Activated CD4-positive, alpha-beta T cell treated with anti-CD3 and anti-CD28 coated beads, Interleukin-2, amount 50 U/mL, for 1 hour (primary cell): ENCODE data around the gene APBA2.

ENCODE experiments used
- DNase-seq: peaks from one replicate; pipeline ENCODE4 v3.0.0-alpha.2; 2020

APBA2 gene

GRCh38 chr15:28961391-28961790 lies 75.6 kb downstream of the APBA2 start:
- no peak for DNase-seq

DNA sequence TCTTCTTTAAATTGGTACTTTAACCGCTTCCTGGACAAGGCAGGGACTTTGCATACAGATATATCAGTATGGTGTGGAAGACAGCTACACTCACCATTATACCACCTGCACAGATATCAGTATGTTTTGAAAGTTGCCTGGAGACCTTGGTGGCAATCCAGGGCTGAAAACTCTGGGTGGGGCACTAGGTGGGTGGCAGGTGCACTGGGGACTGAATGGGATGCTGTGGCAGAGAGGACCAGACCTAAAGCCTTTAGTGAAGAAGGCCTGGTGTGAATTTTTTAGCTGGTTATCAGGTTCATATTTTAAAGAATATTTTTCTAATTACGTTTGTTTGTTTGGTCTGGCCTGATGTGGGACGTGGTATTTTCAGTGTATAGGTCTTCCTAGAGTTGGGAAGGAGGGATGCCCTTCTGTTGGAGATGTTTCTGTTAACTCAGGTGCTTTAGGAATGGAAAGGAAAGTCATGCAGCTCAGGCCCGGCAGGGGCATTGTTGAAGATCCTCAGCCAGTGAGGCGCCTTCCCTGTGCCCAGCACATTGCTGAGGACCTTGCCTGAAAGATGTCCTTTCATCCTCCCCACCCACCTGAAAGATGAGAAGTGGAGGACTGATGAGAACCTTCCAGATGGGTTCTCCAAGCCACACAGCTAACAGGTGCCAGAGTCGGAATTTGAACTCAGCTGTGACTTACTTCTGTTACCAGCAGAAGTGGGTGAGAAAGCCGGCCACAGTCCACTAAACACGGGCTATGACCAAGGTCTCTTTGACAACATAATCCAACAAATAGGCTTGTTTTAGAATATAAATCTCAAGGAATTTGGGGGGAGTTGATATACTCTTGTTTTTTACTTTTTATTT lies 77.3 kb downstream of the APBA2 start:
- no peak for DNase-seq

DNA sequence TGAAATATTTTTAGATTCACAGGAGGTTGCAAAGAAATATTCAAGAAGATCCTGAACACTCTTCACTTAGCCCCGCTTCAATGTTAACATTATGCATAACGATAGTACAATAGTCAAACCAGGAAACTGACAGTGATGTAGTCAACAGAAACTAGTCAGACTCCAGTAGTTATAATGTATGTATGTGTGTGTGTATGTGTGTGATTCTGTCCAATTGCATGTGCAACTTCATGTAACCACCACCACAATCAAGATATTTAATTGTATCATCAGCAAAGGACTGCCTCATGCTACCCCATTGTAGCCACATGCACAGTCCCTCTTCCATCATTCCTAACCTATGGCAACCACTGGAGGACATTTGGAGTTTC lies 77.9 kb downstream of the APBA2 start:
- DNase-seq: no peak

GRCh38 chr15:28964098-28964497 lies 78.3 kb downstream of the APBA2 start:
- no peak for DNase-seq

DNA sequence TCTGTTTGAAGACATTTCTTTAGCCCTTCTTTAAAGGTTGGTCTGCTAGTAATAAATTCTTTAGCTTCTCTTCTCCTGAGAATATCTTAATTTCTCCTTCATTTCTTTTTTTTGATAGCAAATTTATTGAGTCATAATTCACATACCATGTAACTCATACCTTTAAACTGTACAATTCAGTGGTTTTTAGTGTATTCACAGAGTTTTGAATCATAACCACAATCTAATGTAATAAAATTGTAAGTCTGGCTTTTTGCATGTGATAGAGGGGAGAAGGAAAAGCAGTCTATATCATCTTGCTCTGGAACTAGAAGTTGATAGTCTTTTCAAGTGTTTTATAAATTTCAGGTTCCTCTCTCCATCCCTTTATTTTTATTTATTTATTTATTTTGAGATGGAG lies 81.3 kb downstream of the APBA2 start:
- DNase-seq: no peak

GRCh38 chr15:28967990-28968389 lies 82.2 kb downstream of the APBA2 start:
- no peak for DNase-seq

GRCh38 chr15:28969511-28970085 lies 83.8 kb downstream of the APBA2 start:
- no peak for DNase-seq

DNA sequence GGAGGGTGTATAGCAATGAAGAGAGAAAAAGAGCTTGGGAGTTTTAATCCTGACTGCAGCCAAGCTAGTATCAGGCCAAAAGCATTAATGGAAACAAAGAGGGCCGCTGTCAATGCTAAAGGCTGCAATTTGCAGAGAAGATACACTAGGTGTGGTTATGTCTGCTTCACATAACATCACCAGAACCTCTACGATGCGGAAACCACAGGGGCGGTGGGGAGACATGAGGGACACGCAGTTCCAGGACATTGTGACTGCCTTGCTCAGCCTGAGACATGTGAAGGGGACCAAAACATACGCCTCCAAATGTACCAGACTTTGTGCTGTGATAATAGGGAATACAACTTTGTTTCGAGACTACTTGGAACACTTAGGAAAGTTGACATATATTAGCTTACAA lies 88.4 kb downstream of the APBA2 start:
- DNase-seq: peak; percentile 27

GRCh38 chr15:28975766-28976179 lies 90.0 kb downstream of the APBA2 start:
- DNase-seq: peak; percentile 69

GRCh38 chr15:28977377-28978010 lies 91.7 kb downstream of the APBA2 start:
- DNase-seq: no peak

GRCh38 chr15:28978011-28978378 lies 92.2 kb downstream of the APBA2 start:
- DNase-seq: no peak

DNA sequence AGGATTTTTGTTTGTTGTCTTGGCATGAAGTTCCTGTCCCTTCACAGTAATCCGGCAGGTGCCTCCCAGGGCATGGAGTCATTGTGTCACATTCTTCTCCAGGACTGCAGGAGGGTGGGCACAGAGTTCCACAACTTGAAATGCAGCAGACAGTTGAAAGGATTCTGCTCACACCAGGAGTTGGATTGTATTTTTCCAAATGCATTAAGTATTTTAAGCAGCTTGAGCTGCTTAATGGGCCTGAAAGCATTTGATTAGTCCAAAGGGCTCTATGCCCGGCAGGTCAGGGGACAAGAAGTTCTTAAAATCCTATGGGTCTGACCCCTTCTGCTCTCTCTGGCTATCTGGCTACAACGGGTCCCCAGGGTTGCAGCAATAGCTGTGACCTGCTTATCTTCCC lies 92.9 kb downstream of the APBA2 start:
- DNase-seq: no peak

- no peak for DNase-seq
Measured at GRCh38 chr15:28979208-28979841, 93.6 kb downstream of the APBA2 start.

- no peak for DNase-seq
Measured at GRCh38 chr15:28980709-28981350, 95.1 kb downstream of the APBA2 start.

- no peak for DNase-seq
Measured at GRCh38 chr15:28981351-28981720, 95.6 kb downstream of the APBA2 start.

DNA sequence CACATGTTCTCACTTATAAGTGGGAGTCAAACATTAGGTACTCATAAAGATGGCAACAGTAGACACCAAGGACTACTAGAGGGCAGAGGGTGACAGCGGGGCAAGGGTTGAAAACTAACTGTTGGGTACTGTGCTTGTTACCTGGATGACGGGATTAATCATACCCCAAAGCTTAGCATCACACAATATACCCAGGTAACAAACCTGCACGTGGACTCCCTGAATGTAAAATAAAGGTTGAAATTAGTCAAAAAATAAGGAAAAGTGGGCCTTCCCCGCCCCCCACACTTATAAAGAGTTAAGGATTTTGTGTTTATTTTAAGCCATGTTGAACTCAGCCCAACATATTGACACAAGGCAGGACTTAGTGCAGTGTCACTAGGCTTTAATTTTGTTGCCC lies 96.1 kb downstream of the APBA2 start:
- DNase-seq: no peak

DNA sequence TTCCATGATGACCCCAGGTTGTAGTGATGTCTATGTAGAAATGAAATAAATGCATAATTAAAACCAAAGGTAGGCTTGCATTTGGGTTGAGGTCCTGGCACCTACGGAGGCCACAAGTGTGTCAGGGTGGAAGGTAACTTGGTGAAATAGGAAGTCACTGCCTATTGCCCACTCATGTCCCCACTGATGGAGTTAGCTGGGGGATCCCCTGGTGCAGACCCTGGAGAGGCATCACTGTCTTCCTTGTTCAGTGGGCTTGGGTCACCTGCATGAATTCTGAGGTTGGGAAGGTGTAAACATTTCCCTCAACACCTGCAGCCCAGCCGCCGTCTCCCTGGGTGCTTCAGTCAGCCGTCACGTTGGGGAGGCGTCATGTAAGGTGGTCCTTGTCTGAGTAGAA lies 97.1 kb downstream of the APBA2 start:
- DNase-seq: no peak

DNA sequence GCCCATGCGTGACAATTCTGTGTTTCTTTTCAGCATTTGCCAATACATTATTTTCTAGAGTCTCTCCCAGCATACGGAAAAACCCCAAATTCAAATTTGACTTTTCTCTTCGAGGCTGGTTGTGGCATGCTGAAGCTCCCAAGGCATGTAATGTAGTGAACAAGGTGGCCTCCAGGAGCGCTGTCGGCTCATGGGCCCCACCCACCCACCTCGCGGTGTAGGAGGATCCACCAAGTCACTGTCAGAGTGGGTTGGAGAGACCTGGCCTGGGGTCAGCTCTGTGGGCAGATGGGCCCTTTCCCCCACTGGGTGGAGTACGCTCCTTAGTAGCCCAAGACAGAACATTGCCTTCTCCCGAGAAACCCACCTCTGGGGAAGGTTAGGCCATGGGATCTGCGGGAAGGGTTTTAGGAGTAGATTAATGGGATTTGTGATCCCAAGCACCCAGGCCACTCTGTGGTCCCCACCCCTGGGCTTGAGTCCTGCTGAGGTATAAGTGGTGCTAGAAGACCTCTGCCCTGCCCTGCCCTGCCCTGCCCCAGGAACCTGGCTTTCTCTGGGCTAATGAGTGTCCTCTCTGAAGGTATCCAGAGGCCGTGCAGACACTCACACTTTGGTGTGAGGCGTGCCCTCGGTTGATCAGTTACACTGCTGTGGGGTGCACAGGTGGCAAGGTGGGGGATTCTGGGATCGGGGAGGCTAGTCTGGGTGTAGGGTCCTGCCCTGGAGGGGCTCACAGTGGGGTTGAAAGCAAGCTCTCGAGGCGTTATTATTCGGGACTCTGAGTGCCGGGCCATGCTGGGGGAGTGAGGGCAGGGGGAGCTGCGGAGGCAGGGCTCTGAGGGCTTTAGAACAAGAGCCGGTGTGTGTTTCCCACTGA lies 97.9 kb downstream of the APBA2 start:
- DNase-seq: no peak

DNA sequence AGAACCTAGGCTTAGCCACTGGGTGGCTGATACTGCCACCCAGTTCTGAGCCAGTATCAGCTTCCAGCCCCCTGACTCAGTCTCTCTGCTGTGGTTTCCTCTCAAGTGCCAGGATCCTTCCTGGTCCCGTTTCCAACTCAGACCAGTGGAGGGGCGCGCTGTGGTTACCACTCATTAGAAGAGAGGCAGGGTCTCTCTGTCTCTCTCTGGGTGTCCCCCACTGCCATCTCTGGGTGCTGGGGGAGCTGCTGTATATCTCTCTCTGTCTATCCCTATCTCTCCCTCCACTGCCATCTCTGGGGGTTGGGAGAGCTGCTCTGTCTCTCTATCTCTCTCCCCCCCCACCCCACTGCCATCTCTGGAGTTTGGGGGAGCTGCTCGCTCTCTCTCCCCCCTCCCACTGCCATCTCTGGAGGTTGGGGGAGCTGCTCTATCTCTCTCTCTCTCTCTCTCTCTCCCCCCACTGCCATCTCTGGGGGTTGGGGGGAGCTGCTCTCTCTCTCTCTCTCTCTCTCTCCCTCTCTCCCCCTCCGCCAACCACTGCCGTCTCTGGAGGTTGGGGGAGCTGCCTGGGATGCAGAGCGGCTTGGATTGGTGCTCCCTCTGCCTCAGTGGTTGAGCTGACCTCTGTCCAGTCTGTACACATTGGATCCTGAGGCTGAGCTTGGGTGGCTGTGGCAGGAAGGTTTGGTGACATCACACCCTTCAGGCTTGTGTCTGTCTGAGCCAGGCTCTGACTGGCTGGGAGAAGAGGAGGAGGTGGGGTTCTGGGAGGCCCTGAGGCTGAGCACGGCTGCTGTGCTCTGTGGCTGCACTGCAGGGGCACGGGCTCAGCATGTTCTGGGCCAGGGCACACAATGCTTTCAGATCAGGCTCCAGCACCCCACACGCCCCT lies 98.9 kb downstream of the APBA2 start:
- DNase-seq: peak; percentile 9

GRCh38 chr15:28985316-28985645 lies 99.5 kb downstream of the APBA2 start:
- DNase-seq: no peak

DNA sequence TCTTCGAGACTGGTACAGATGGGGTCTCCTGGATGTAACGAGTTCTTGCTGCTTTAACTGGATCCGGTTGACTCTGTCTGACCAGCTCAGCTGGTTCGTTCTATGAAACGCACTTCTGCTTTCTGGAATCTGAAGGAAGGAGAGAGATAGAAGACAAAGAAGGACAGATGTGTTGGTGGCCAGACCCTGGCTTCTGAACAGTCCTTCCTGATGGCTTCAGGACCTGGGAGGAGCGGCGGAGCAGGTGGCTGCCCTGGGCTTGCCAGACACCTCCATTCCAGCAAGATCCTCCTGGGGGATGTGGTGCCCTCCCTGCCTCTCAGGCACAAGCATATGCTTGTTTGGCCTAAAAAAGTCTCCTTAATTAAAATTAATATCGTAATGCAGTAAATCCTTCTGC lies 99.9 kb downstream of the APBA2 start:
- no peak for DNase-seq
